C4-2B (cell line): ENCODE results near the gene R3HDM2.

Experiments used
- CTCF ChIP-seq: fragments of 450-650 bp; conservative IDR thresholded peaks from 2 replicates; pipeline ENCODE4 v1.5.1; 2017; ENCODE audit warnings: mild to moderate bottlenecking
- ZFX ChIP-seq: fragments of 450-650 bp; IDR thresholded peaks from 2 replicates; pipeline ENCODE4 v1.6.1; 2017

DNA sequence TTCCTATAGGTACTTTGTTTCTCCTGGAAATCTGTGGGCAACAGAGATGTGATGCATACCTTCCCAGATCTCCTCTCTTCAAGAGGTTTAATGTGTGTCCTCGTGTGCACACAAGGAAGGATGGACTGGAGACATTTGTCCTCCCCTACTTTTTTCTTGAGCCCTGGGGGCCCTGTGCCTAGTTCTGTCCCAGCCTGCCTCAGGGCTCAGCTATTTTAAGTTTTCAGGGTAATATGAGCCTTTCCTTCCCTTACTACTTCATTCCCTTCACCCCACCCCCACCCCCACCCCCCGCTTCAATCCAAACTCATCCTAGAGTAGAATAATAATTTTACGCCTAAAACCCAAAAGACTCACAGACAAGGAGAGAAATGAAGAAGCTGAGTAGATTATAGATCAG lies 180.3 kb downstream of the R3HDM2 start:
- TF ChIP-seq ZFX, result no peak
- TF ChIP-seq CTCF, result no peak
